MM.1S (cell line): ENCODE data around the gene PPA1.

ENCODE experiments used
- EZH2 ChIP-seq: fragments of 300-600 bp; sonication (generic); optimal IDR thresholded peaks from 2 replicates; pipeline ENCODE3; 2017; ENCODE audit warnings: low read depth, mild to moderate bottlenecking, antibody characterized with exemption, low read length, mixed read lengths
- TF ChIP-seq, protein P1 (sequence below): fragments of 300-600 bp; sonication (generic); IDR thresholded peaks from 2 replicates; pipeline ENCODE4 v1.5.1; 2016; ENCODE audit warnings: antibody characterized with exemption, low read length, mixed read lengths

DNA sequence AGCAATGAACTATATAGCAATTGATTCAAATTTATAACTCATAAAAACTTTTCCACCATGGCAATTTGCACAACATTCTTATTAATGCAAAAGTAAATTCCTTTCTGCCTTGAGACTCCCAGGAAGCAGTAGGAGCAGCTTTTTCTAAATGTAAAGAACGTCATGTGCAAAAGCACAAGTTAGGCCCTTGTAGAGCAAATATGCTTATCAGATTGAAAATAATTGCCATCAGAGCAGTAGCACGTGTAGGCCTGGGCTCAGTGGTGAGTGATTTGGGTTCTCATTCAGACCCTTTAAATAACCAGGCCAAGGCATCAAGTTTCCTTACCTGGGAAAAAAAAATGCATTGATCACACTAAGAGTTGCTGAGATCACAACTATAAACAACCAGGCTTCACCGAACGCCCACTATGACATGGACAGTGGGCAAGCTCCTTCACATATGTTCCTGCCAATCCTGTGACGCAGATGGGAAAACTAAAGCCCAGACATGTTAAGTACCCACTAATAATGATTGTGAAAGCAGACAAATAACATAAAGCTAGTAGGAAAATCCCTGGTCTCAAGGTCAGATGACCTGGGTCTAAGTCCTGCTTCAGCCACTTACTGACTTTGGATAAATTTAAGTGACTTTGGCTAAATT, 40.8 kb downstream of the PPA1 start:
- no peak for TF ChIP-seq EZH2
- TF ChIP-seq, protein P1, sequence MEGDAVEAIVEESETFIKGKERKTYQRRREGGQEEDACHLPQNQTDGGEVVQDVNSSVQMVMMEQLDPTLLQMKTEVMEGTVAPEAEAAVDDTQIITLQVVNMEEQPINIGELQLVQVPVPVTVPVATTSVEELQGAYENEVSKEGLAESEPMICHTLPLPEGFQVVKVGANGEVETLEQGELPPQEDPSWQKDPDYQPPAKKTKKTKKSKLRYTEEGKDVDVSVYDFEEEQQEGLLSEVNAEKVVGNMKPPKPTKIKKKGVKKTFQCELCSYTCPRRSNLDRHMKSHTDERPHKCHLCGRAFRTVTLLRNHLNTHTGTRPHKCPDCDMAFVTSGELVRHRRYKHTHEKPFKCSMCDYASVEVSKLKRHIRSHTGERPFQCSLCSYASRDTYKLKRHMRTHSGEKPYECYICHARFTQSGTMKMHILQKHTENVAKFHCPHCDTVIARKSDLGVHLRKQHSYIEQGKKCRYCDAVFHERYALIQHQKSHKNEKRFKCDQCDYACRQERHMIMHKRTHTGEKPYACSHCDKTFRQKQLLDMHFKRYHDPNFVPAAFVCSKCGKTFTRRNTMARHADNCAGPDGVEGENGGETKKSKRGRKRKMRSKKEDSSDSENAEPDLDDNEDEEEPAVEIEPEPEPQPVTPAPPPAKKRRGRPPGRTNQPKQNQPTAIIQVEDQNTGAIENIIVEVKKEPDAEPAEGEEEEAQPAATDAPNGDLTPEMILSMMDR = no peak
